GM21526 (cell line): ENCODE data around the gene ANKRD16.
"Not testable (repeated sequence)": the region's sequence is repeated elsewhere in the genome, so short reads cannot be mapped to it uniquely, and the experiment has no call there.

ENCODE experiments used
- ATAC-seq: cut with Tn5 transposase; IDR thresholded peaks from one replicate; pipeline ENCODE4 v1.9.1; 2021; ENCODE audit warnings: moderate library complexity; ENCODE audit not compliant: unreplicated experiment, low FRiP score

ANKRD16 gene

GRCh38 chr10:5889624-5890451, at the start of gene ANKRD16, which contains the start of gene FBH1:
TSS of gene ANKRD16 (minus strand) at chr10:5889893. CDS start at chr10:5889354, 539 bp downstream.
TSS of gene FBH1 (plus strand) at chr10:5890243. CDS start at chr10:5890346, 103 bp downstream.
- ATAC-seq, result peak; percentile 80

- ATAC-seq, result no peak
Measured at GRCh38 chr10:5938291-5938690, 48.6 kb upstream of the ANKRD16 start.

GRCh38 chr10:5937016-5937415, 47.3 kb upstream of the ANKRD16 start:
- no peak for ATAC-seq

GRCh38 chr10:5935628-5936027, 45.9 kb upstream of the ANKRD16 start:
- ATAC-seq, result no peak

DNA sequence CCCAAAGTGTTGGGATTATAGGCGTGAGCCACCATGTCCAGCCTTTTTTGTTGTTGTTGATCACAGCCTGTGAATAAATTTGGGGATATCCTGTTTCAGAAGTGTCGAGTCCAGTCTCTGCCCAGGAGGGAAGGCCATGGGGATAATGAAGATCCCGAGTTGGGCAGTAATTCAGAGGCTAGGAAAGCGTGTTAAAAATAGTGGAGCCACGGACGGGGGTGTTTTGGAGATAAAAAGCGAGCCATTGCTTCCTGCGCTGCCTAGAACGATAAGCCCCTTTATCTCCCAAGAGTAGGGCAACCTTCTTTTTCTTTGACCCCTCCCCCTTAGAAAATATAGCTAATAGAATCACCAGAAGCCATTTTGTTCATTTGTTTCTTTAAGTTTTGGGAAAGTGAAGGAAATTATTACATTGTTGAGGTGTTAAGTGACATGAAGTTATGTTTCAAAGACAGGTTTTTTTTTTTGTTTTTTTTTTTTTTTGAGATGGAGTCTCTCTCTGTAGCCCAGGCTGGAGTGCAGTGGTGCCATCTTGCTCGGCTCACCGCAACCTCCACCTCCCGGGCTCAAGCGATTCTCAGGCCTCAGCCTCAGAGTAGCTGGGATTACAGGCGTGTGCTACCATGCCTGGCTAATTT, 44.3 kb upstream of the ANKRD16 start:
- no peak for ATAC-seq

DNA sequence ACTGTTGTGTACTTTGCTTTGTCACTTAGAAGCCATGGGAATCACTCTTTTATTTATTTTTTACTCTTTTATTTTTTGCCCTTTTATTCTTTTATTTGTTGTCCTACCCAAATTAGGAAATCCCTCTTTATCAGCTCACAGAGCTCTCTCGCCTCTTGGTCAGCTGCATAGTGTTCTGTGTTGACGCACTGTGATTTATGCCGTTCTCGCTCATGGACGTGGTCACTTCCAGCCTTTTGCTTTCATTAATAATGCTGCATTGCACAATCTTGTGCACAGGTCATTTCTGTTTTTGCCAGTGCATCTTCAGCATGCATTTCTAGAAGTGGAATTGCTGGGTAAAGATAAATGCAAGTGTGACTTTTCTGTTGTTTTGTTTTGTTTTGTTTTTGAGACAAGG, 42.7 kb upstream of the ANKRD16 start:
- ATAC-seq, result no peak

DNA sequence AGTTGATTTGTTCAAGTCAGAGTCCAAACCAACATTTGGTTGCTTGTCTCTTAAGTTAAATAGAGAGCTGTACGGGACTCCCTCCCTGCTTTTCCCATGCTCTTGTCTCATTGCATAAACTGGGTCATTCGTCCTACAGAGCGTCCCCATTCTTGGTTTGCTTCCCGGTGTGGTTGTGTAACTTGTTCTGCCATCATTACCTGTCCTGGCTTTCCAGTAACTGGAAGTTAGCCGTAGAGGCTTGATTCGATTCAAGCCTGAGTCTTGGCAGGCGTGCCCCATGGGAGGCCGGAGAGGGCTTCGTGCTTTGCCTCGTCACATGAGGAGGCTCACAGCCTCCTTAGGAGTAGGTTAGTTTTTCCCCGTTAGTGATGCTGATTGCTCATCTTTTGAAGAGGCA, 40.6 kb upstream of the ANKRD16 start:
- ATAC-seq, result no peak

GRCh38 chr10:5929442-5929841, 39.7 kb upstream of the ANKRD16 start:
- no peak for ATAC-seq

DNA sequence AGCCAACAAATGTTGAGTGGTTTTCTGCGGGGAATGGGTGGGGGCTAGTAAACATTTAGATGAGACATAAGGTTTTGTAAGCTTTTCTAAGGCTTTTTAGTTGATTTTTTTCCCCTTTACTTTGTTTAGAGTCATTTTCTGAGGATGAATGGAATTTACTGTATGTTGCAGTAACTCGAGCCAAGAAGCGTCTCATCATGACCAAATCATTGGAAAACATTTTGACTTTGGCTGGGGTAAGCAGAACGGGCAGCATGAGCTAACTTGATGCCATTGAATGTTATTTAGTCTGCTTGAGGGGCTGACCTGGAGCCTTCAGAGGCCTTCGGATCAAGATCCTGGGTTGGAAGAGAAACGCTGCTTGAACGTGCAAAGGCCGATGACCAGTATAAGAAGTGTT, 37.6 kb upstream of the ANKRD16 start:
- ATAC-seq, result no peak

- ATAC-seq, result no peak
Measured at GRCh38 chr10:5924889-5925288, 35.2 kb upstream of the ANKRD16 start.

DNA sequence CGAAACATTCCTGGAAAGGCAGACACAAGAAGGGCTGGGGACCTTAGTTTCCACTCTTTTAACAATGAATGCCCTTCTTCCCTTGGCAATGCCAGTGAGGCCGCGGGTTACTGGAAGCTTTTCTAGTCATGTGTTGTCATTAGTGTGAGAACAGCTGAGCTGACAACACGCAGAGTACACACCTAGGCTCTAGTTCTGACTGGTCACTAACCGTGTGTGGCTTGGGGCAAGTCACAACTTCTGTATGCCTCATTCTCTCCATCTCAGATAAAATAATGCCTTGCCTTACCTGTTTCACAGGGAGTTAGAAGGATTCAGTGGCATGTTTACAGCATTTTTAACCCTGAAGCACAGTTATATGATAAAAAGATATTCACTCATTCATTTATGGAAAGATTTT, 32.1 kb upstream of the ANKRD16 start:
- no peak for ATAC-seq

- ATAC-seq, result no peak
Measured at GRCh38 chr10:5919568-5919967, 29.9 kb upstream of the ANKRD16 start.

DNA sequence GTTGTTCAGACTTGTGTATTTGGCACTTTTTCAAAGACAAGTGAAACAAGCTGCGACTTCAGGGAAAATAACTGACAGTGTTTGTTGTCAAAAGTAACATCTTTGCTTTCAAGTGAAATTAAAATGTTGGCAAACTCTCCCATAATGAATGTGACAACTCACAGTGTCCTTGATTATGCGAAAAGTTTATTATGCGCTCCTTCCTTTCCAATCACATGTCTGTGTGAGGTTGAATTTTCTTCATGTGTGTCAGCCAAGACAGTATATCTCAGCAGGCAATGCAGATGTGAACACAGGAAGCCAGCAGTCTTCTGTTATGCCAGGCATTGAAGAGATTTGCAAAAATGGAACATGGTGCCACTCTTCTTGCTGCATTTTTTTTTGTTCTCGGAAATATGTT, 29.1 kb upstream of the ANKRD16 start:
- no peak for ATAC-seq

DNA sequence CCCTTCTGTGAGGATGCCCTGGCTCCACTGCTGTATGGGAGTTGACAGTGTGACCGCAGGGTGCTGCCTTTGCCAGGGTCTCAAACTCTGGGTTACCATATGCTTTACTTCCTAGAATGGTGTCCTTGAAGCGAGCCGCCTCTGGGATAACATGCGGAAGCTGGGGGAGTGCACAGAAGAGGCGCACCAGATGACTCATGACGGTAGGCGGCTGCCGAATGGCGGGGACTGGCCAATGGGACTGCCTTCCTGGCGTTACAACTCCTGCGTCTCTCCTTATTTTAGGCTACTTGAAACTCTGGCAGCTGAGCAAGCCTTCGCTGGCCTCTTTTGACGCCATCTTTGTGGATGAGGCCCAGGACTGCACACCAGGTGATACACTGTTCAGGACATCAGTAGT, 27.6 kb upstream of the ANKRD16 start:
- no peak for ATAC-seq

DNA sequence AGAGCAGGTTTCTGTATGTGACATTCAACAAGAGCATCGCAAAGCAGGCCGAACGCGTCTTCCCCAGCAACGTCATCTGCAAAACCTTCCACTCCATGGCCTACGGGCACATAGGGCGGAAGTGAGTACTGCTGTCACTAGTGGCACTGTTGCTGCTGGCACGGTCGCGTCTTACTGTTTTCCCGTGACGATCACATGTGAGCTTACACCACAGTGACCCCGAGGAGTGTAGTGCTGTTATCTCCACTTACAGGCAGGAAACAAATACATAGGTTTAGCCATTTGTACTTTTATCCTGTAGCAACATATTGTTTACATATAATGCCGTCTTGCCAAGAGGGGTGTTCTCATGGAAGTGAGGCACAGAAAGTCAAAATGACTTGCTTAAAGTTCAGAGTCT, 25.8 kb upstream of the ANKRD16 start:
- ATAC-seq, result no peak

DNA sequence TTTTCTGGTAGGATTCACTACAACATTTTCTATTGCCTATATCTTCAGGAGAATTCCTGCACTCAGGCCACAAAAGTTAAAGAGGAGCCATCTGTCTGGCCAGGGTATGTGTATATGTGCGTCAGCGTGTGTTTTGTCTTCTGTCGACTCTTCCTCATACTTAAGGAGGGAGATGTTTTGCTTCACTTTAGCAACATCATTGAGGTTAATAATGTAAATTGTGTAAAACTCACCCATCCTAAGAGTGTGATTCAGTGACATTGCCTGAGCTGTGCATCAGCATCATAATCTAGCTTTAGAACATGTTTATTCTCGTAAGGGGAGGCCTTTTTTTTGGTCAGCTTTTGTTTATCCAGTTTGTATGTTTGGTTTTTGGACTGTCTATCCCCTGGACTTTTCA, 24.0 kb upstream of the ANKRD16 start:
- no peak for ATAC-seq

- no peak for ATAC-seq
Measured at GRCh38 chr10:5911670-5912069, 22.0 kb upstream of the ANKRD16 start.

DNA sequence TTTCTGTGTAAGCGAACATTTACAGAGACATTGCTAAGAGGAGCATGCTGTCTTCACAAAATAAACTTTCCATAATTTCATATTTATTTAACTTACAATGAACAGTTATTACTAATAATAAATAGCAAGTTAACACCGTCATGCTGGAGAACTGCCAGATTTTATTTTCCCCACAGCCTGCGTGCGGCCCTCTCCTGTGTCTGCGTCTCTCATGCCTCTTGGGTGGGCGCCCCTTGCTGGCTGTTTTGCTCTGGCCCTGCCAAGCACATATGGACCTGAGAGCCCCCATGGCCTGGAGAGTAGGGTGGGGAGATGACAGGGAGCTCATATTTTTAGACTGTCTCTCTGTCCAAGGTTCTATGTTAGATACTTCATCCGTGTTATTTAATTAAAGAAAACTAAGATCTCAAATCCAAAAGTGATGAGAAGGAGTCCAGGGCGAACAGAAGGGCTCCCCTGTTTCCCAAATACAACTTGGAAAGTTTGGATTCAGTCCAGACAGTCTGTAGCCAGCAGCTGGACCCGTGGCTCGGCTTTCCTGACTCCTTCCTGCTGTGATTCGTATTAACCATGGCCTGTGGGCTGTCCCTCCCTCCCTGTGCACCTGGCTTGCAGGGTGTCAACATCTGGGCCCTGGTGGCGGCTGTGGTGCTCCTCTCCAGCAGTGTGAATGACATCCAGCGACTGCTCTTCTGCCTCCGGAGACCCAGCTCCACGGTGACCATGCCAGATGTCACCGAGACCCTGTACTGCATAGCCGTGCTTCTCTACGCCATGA, 20.8 kb upstream of the ANKRD16 start:
- no peak for ATAC-seq

DNA sequence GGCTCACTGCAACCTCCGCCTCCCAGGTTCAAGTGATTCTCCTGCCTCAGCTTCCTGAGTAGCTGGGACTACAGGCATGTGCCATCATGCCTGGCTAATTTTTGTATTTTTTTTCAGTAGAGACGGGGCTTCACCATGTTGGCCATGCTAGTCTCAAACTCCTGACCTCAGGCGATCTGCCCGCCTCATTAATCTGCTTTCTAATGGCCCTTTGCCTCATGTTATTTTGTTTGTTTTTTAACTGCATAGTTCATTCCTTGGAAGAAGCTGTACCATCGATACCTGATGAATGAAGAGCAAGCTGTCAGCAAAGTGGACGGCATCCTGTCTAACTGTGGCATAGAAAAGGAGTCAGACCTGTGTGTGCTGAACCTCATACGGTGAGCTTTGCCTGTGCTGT, 19.0 kb upstream of the ANKRD16 start:
- not testable (repeated sequence) for ATAC-seq

DNA sequence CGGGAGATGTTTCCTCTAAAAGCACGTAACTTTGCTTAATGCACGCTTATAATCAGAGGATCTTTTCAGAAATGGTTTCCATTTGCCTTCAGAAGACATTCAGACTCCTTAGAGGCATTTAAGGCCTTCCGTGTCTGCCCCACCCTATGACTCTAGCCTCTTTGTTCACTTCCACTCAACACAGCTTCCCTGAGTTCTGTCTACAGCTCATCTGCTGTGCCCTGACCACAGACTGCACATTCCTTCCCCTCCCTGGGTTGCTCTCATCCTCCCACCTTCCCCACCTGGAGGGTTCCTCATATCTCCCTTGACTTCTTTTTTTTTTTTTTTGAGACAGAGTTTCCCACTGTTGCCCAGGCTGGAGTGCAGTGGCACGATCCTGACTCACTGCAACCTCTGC, 17.0 kb upstream of the ANKRD16 start:
- no peak for ATAC-seq

DNA sequence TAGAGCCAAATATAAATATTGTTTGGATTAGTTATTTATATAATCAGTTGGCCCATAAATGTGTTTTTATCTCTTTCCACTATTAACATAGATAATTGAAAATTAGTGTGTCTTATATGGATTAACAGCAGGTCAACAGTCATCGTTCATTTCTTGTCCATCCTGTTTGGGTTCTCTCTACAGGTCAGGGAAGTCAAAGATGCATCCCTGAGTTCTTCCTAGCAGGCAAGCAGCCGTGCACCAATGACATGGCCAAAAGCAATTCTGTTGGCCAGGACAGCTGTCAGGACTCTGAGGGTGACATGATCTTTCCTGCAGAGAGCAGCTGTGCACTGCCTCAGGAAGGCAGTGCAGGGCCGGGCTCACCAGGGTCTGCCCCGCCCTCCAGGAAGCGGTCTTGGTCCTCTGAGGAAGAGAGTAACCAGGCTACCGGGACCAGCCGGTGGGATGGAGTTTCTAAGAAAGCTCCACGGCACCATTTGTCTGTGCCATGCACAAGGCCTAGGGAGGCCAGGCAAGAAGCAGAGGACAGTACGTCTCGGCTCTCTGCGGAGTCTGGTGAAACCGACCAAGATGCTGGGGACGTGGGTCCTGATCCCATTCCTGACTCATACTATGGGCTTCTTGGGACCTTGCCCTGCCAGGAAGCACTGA, 16.3 kb upstream of the ANKRD16 start:
- no peak for ATAC-seq
